AG09309 (cell line): ENCODE measurements around the gene LAMA5.

Experiments
- DNase-seq: peaks from one replicate; pipeline ENCODE4 v3.0.0-alpha.2; 2010; ENCODE audit warnings: low read depth
- H3K4me3 ChIP-seq: 2 replicates; pipeline ENCODE4 v1.5.1; 2011; ENCODE audit warnings: mild to moderate bottlenecking, low read depth, low read length, moderate library complexity; ENCODE audit not compliant: control insufficient read depth
- CTCF ChIP-seq: IDR thresholded peaks from 2 replicates; pipeline ENCODE4 v1.5.1; 2011; ENCODE audit warnings: mild to moderate bottlenecking, low read depth, low read length, inconsistent platforms; ENCODE audit not compliant: insufficient read depth, control insufficient read depth; ENCODE audit errors: missing control alignments

Gene LAMA5

GRCh38 chr20:62355516-62355877, 11.6 kb downstream of the LAMA5 start:
- no peak for DNase-seq
- no peak for TF ChIP-seq CTCF

GRCh38 chr20:62354811-62355341, 12.2 kb downstream of the LAMA5 start:
- no peak overlapping the region for H3K4me3 ChIP-seq
- no peak for DNase-seq
- no peak for TF ChIP-seq CTCF

More at GRCh38 chr20:62355516-62355877, 11.6 kb downstream of the LAMA5 start:
- H3K4me3 ChIP-seq, result no peak overlapping the region

- TF ChIP-seq CTCF, result no peak
- no peak overlapping the region for H3K4me3 ChIP-seq
- DNase-seq, result no peak
Observed at GRCh38 chr20:62354031-62354808, 12.9 kb downstream of the LAMA5 start.

- H3K4me3 ChIP-seq, result no peak overlapping the region
- DNase-seq, result no peak
- no peak for TF ChIP-seq CTCF
Observed at GRCh38 chr20:62353289-62354030, 13.7 kb downstream of the LAMA5 start.

- TF ChIP-seq CTCF, result peak; percentile 14
- DNase-seq, result no peak
- H3K4me3 ChIP-seq, result no peak overlapping the region
Observed at GRCh38 chr20:62352402-62353288, 14.5 kb downstream of the LAMA5 start.

GRCh38 chr20:62351469-62352401, 15.4 kb downstream of the LAMA5 start:
- DNase-seq, result no peak
- no peak for TF ChIP-seq CTCF
- no peak overlapping the region for H3K4me3 ChIP-seq
